Bronchial epithelial cell (primary cell): Measurements from ENCODE around the gene ATAD3B. TPM values are rescaled to one million over a fixed set of nuclear protein-coding genes. Genes with fewer than 3 reads are reported as not detected.
"Not testable (repeated sequence)": the region's sequence is repeated elsewhere in the genome, so short reads cannot be mapped to it uniquely, and the experiment has no call there.

Experiments used
- DNase-seq: peaks from one replicate; pipeline ENCODE4 v3.0.0-alpha.2; 2010; ENCODE audit warnings: low read depth
- FAIRE-seq: peaks from 2 replicates; lab custom pipeline; 2011; peaks lifted over from hg19 to GRCh38; lab: Jason Lieb, UNC
- H3K27me3 ChIP-seq: 2 replicates; pipeline ENCODE4 v1.5.1; 2011; ENCODE audit warnings: low read length; ENCODE audit not compliant: control insufficient read depth, insufficient read depth
- H3K36me3 ChIP-seq: 2 replicates; pipeline ENCODE4 v1.5.1; 2011; ENCODE audit warnings: low read length; ENCODE audit not compliant: control insufficient read depth, insufficient read depth
- H3K4me3 ChIP-seq: 2 replicates; pipeline ENCODE4 v1.5.1; 2011; ENCODE audit warnings: mild to moderate bottlenecking, low read depth, low read length, control low read depth
- CTCF ChIP-seq: IDR thresholded peaks from 2 replicates; pipeline ENCODE4 v1.5.1; 2011; ENCODE audit warnings: mild to moderate bottlenecking, moderate library complexity, low read length, control low read depth, inconsistent platforms; ENCODE audit not compliant: insufficient read depth, severe bottlenecking
- total RNA-seq: library from RNA; depleted of rRNA; stranded (reverse); fragments of >200 nt; gene quantifications from 2 replicates; pipeline ENCODE4 v1.2.1, GENCODE V29; 2014

ATAD3B gene
- total RNA-seq, 1 donor from 2014 or later = 24.7 TPM

- H3K36me3 ChIP-seq, DNase-seq, FAIRE-seq, H3K27me3 ChIP-seq, H3K4me3 ChIP-seq: not testable (repeated sequence)
Measured at GRCh38 chr1:1514376-1514775, 42.8 kb downstream of the ATAD3B start.

GRCh38 chr1:1516923-1517322 is 45.4 kb downstream of the ATAD3B start:
- not testable (repeated sequence) for DNase-seq, H3K36me3 ChIP-seq, H3K27me3 ChIP-seq, FAIRE-seq, H3K4me3 ChIP-seq

- peaks cover 9% of the 10 kb centered on the region for H3K36me3 ChIP-seq
- no peak for FAIRE-seq
- TF ChIP-seq CTCF = no peak
Measured at GRCh38 chr1:1517973-1518620, 46.5 kb downstream of the ATAD3B start.

GRCh38 chr1:1518621-1519007 is 47.0 kb downstream of the ATAD3B start:
- not testable (repeated sequence) for FAIRE-seq, H3K4me3 ChIP-seq, H3K36me3 ChIP-seq, H3K27me3 ChIP-seq, DNase-seq

More at GRCh38 chr1:1517973-1518620, 46.5 kb downstream of the ATAD3B start:
- Histone ChIP-seq H3K4me3 (no peak overlapping the region), H3K27me3 (no peaks in the 10 kb centered on the region)
- DNase-seq = no peak

GRCh38 chr1:1519805-1520505 is 48.4 kb downstream of the ATAD3B start:
- FAIRE-seq, H3K27me3 ChIP-seq, H3K36me3 ChIP-seq, H3K4me3 ChIP-seq, DNase-seq: not testable (repeated sequence)

GRCh38 chr1:1521331-1521730 is 49.8 kb downstream of the ATAD3B start:
- no peaks in the 10 kb centered on the region for H3K27me3 ChIP-seq
- FAIRE-seq (no peak), DNase-seq (no peak)
- no peak overlapping the region for H3K4me3 ChIP-seq
- TF ChIP-seq CTCF = no peak
- H3K36me3 ChIP-seq = peaks cover 12% of the 10 kb centered on the region

- peaks cover 11% of the 10 kb centered on the region for H3K36me3 ChIP-seq
- not testable (repeated sequence) for FAIRE-seq, H3K27me3 ChIP-seq
Measured at GRCh38 chr1:1522536-1522935, 51.0 kb downstream of the ATAD3B start.

GRCh38 chr1:1523226-1523625 is 51.7 kb downstream of the ATAD3B start:
- not testable (repeated sequence) for FAIRE-seq, H3K4me3 ChIP-seq, DNase-seq, H3K27me3 ChIP-seq
- H3K36me3 ChIP-seq = peaks cover 13% of the 10 kb centered on the region

More at GRCh38 chr1:1522536-1522935, 51.0 kb downstream of the ATAD3B start:
- DNase-seq, H3K4me3 ChIP-seq: not testable (repeated sequence)

- not testable (repeated sequence) for FAIRE-seq, H3K27me3 ChIP-seq, H3K4me3 ChIP-seq, DNase-seq
- peaks cover 14% of the 10 kb centered on the region for H3K36me3 ChIP-seq
Measured at GRCh38 chr1:1523651-1524050, 52.1 kb downstream of the ATAD3B start.

- FAIRE-seq, H3K27me3 ChIP-seq, DNase-seq, H3K4me3 ChIP-seq: not testable (repeated sequence)
- H3K36me3 ChIP-seq = peaks cover 22% of the 10 kb centered on the region
Measured at GRCh38 chr1:1524750-1525383, 53.3 kb downstream of the ATAD3B start.

- H3K27me3 ChIP-seq, DNase-seq, H3K4me3 ChIP-seq, FAIRE-seq: not testable (repeated sequence)
- peaks cover 19% of the 10 kb centered on the region for H3K36me3 ChIP-seq
Measured at GRCh38 chr1:1526476-1526875, 54.9 kb downstream of the ATAD3B start.
